Renal cortical epithelial cell (primary cell): ENCODE data around the gene SPATA16. TPM values are rescaled to one million over a fixed set of nuclear protein-coding genes. Genes with fewer than 3 reads are reported as not detected.

Experiments used
- DNase-seq: peaks from one replicate; pipeline ENCODE4 v3.0.0-alpha.2; 2011; ENCODE audit warnings: low read depth
- total RNA-seq: library from RNA; depleted of rRNA; stranded (reverse); fragments of >200 nt; gene quantifications from 2 replicates; pipeline ENCODE4 v1.2.3, GENCODE V29; 2014

The SPATA16 gene
- total RNA-seq, 1 donor from 2014 or later, result not detected

- no peak for DNase-seq
These were observed 189.5 kb downstream of the SPATA16 start for GRCh38 chr3:172951511-172951910.

DNA sequence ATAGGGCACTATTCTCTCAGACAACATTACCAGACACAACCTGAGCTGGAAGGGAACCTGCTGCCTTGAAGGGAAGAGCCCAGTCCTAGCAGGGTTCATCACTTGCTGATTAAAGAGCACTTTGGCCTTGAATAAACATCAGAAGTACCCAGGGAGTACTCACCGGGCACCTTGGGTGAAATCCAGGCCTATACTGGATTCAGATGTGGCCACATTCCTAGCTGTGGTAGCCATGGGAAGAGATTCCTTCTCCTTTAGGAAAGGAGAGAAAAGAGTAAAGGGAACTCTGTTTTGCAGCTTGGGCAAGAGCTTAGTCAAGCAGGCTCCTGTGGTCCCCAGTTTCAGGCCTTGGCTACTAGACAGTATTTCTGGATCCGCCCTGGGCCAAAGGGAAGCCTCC lies 195.0 kb downstream of the SPATA16 start:
- peak; percentile 19 for DNase-seq

DNA sequence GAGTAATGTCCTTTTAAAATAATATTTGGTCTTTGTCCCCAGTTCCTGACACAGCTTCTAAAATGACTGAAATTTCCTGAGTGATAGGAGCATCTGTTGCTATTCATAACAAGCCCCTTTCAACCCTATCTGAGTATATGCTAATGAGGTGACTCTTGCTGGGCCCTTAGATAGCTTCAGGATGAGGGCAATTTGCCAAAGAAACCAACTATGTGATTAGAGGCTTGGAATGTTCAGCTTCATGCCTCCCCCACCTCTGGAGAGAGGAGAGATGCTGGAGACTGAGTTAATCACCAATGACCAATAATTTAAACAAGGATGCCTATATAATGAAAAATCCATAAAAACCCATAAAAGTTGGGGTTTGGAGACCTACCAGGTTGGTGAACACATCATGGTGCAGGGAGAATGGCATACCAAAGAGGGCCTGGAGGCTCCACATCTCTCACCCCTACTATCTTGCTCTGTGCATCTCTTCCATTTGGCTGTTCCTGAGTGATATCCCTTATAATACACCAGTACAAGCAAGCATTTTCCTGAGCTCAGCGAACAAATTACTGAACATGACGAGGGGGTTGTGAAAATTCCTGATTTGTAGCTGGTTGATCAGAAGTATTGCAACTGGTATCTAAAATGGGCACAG lies 201.3 kb downstream of the SPATA16 start:
- peak; percentile 42 for DNase-seq

- DNase-seq, result peak; percentile 10
These were observed 202.2 kb downstream of the SPATA16 start for GRCh38 chr3:172938788-172939187.

GRCh38 chr3:172931746-172932285 lies 209.2 kb downstream of the SPATA16 start:
- no peak for DNase-seq

DNA sequence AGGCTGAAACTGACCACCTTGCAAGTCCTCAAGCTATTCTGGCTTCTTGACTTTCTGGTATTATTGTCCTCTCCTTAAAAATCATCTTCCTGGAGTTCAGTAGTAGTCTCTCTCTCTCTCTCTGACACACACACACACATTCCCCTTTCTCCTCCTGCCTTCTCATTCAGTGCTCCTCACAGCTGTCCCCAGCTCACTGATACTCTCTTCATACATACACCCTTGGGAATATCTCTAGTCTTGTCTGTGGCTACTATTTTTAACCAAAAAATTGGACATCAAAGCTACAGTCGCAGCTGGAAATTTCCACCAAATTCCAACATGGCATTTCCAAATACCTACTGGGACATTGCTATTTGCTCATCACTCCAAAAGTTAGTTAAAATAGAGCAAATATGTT lies 211.6 kb downstream of the SPATA16 start:
- no peak for DNase-seq

- DNase-seq, result peak; percentile 23
These were observed 216.5 kb downstream of the SPATA16 start for GRCh38 chr3:172924546-172924945.

DNA sequence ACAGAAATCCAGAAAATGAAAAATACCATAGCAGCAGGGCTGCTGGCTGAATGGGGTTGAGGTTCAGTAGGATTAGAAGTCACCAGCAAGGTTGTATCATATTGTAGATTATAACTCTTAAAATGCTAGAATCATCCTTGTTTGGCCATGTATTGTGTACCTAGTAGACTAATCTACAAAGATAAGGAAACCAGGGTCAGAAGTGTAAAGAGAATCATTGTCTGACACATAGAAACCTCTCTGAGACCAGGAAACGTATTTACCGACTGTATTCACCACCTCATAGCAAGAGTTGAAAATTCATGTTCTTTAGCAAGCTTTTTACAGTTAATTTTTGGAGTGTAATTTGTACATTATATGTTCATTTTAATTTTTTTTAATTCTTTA lies 221.7 kb downstream of the SPATA16 start:
- no peak for DNase-seq

GRCh38 chr3:172918568-172919296 lies 222.3 kb downstream of the SPATA16 start:
- DNase-seq, result no peak

GRCh38 chr3:172918165-172918564 lies 222.9 kb downstream of the SPATA16 start:
- DNase-seq, result peak; percentile 63

DNA sequence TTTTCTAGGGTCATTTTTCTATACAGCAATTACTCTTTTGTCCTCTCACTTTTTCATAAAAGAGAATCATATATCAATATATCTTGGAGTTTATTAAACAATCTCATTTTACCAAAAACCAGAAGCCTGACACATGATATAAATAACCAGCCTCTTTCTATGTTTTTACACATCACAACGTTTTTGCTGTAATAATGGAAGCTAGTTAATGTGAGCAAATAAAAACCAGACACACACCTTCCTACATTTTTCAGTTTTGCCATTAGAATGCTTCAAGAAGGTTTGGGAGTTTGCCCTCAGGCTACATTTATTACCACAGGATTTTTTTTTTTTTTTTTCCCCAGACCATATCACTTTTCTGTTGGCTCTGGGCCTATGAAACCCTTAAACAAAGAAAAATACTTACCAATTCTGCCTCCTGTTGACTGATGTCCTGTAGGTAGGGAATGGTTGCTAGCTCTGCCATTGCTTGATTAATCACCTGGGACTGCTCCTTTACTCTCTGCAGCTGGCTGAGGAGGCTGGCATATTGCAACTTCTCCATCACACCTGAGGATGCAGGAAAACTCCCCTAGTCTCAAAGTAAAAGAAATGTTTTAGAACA lies 225.0 kb downstream of the SPATA16 start:
- peak; percentile 13 for DNase-seq

- DNase-seq, result no peak
These were observed 226.2 kb downstream of the SPATA16 start for GRCh38 chr3:172914854-172915253.

- no peak for DNase-seq
These were observed 227.0 kb downstream of the SPATA16 start for GRCh38 chr3:172913911-172914655.

GRCh38 chr3:172911142-172911541 lies 229.9 kb downstream of the SPATA16 start:
- DNase-seq, result no peak

DNA sequence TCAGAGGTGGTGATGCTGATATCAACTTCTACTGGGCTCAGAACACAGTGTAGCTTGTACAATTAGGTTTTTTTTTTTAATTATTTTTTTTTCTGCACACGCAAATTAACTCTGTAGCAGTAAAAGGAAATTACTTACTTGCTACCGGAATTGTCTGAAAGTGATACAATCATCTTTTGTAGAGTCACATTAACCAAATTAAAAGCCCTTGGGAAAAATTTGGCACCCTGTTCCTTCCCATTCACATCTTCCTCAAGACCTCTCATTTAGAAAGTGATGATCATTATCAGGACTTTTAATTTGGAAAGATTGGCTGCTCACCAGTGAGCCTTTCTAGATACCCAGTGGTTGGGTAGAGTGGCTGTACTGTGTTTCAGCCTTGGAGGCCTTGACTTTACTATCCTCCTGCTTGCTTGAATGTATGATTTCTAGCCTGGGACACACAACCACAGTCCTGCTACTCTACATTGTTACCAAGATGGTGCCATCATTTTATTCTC lies 232.2 kb downstream of the SPATA16 start:
- no peak for DNase-seq

DNA sequence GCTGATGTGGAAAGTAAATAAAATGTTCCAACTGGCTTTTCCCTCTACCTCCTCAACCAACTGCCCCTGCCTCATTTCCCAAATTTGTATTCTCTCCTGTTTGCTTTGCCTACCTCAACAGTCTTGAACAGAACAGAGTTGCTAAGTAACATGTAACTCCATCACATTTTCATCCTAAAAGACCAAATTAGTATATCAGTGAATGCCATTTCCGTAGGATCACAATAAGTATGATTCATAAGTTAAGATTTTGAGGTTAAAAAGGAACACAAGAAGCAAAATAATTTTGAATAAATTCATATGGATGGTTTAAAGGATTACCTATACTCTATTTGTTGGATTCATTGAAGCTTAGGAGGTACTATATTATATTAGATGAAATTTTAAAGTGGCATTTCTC lies 235.6 kb downstream of the SPATA16 start:
- no peak for DNase-seq

GRCh38 chr3:172904711-172905373 lies 236.2 kb downstream of the SPATA16 start:
- no peak for DNase-seq

DNA sequence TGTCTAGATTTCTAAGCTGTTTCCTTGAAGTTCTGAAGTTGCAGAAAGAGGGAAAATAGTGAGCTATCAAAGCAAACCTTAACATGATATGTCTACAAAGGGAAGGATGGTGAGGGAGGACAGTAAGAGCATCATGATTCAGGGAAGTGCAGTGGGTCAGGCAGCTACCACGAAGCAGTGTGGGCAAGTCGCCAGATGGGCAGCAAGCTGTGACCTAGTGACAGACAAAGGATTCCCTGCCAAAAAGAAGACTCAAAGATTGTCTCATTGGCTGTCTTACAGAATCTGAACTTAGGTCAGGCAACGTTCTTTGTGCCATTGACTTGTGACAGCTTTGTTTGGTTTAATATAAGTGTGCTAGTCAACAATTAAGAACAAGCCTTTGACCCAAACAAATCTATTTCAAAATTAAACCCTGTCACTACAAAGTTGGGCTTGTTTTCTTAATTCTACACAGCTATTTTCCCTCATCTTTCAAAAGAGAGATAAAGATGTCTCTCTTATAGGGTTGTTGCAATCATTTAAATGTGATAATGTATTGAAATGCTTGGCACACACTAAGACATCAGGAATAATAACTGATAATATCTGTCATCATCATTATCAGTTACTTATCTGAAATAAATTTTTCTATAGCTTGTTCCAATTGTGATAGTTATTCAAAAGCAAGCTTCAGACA lies 237.3 kb downstream of the SPATA16 start:
- DNase-seq, result peak; percentile 69

GRCh38 chr3:172892158-172892557 lies 248.9 kb downstream of the SPATA16 start:
- peak; percentile 49 for DNase-seq

DNA sequence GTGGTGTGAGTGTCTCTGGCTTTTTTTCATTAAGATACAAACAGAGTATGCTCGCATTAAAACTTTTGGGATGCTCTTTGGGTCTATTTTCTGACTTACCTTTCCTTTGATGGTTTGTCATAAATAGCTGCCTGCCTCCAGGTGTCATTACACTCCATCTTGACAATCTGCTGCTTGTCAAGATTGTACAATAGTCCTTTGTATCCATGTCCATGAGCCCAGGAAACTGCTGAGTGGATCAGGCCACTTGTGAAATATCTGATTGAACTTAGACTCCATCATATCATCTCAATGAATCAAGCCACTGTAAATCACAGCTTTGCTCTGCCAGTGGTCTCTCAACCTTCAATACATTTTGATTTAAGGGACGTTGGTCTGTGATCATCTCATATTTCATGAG lies 255.3 kb downstream of the SPATA16 start:
- no peak for DNase-seq

GRCh38 chr3:172882563-172882962 lies 258.5 kb downstream of the SPATA16 start:
- DNase-seq, result no peak
